Astrocyte (in vitro differentiated cells and primary cell): ENCODE results near the gene MYBBP1A.

Experiments used
- CTCF ChIP-seq: IDR thresholded peaks from 2 replicates; pipeline ENCODE4 v1.5.1; 2011; ENCODE audit warnings: low read depth, mild to moderate bottlenecking, inconsistent platforms, low read length, moderate library complexity; ENCODE audit not compliant: insufficient read depth
- EZH2 ChIP-seq: IDR thresholded peaks from 2 replicates; pipeline ENCODE4 v1.6.1; 2012; ENCODE audit warnings: mild to moderate bottlenecking, low read length, inconsistent platforms; ENCODE audit not compliant: insufficient read depth

GRCh38 chr17:4533523-4534504, 21.4 kb downstream of the MYBBP1A start:
- no peak for TF ChIP-seq CTCF
- no peak for TF ChIP-seq EZH2
